ENCODE measurements around the gene TEDDM1. TPM values are rescaled to one million over a fixed set of nuclear protein-coding genes. Genes with fewer than 3 reads are reported as not detected.

Gene TEDDM1
- total RNA-seq, 1 donor from 2014 or later, result not detected

GRCh38 chr1:182410620-182411273 lies 10.3 kb upstream of the TEDDM1 start:
- peak; percentile 95 for ATAC-seq (ENCODE audit: poor library complexity)
- intact Hi-C loops (cut with DNase I), result no loop called here
- no peak for DNase-seq

- ATAC-seq (ENCODE audit: poor library complexity) (peak; percentile 19), DNase-seq (no peak)
Observed at GRCh38 chr1:182410138-182410537, 9.7 kb upstream of the TEDDM1 start.

GRCh38 chr1:182408435-182409075 lies 8.1 kb upstream of the TEDDM1 start:
- intact Hi-C loops (cut with DNase I), result no loop called here
- no peak for ATAC-seq (ENCODE audit: poor library complexity)
- DNase-seq, result no peak

More at GRCh38 chr1:182410138-182410537, 9.7 kb upstream of the TEDDM1 start:
- intact Hi-C loops (cut with DNase I), result no loop called here

GRCh38 chr1:182407724-182408123 lies 7.3 kb upstream of the TEDDM1 start:
- intact Hi-C loops (cut with DNase I), result no loop called here
- DNase-seq (no peak), ATAC-seq (ENCODE audit: poor library complexity) (no peak)

GRCh38 chr1:182406012-182406411 lies 5.5 kb upstream of the TEDDM1 start:
- DNase-seq, result no peak
- intact Hi-C loops (cut with DNase I), result no loop called here
- ATAC-seq (ENCODE audit: poor library complexity), result no peak

- no peak for ATAC-seq (ENCODE audit: poor library complexity)
- no peak for DNase-seq
- intact Hi-C loops (cut with DNase I), result no loop called here
Observed at GRCh38 chr1:182405578-182405977, 5.1 kb upstream of the TEDDM1 start.

GRCh38 chr1:182404781-182405180 lies 4.3 kb upstream of the TEDDM1 start:
- no peak for DNase-seq
- no peak for ATAC-seq (ENCODE audit: poor library complexity)
- intact Hi-C loops (cut with DNase I), result no loop called here

- DNase-seq (no peak), ATAC-seq (ENCODE audit: poor library complexity) (no peak)
- intact Hi-C loops (cut with DNase I), result loop anchor here (2.0 to 10.0 kb wide), 3 partner anchors 93 to 313 kb away; no protein-coding TSS in a partner anchor
Observed at GRCh38 chr1:182397653-182398393, 2.6 kb downstream of the TEDDM1 start.

- DNase-seq, result no peak
- ATAC-seq (ENCODE audit: poor library complexity), result no peak
- intact Hi-C loops (cut with DNase I), result loop anchor here (2.0 to 10.0 kb wide), 3 partner anchors 91 to 311 kb away; no protein-coding TSS in a partner anchor
Observed at GRCh38 chr1:182395906-182396305, 4.6 kb downstream of the TEDDM1 start.

- ATAC-seq (ENCODE audit: poor library complexity) (no peak), DNase-seq (no peak)
- intact Hi-C loops (cut with DNase I), result loop anchor here (10.0 kb wide), 1 partner anchor 89 kb away; no protein-coding TSS in a partner anchor
Observed at GRCh38 chr1:182394055-182394775, 6.3 kb downstream of the TEDDM1 start.

GRCh38 chr1:182392050-182393028 lies 8.1 kb downstream of the TEDDM1 start:
- DNase-seq (peak; percentile 82), ATAC-seq (ENCODE audit: poor library complexity) (peak; percentile 34)
- intact Hi-C loops (cut with DNase I), result loop anchor here (10.0 kb wide), 1 partner anchor 88 kb away; no protein-coding TSS in a partner anchor

GRCh38 chr1:182391362-182392049 lies 9.0 kb downstream of the TEDDM1 start, which contains the start of gene GLUL:
Gene GLUL (minus strand): TSS chr1:182391790. CDS start chr1:182388737, 3,053 bp downstream.
- intact Hi-C loops (cut with DNase I), result loop anchor here (10.0 kb wide), 1 partner anchor 87 kb away; no protein-coding TSS in a partner anchor
- peak; percentile 92 for ATAC-seq (ENCODE audit: poor library complexity)
- DNase-seq, result peak; percentile 98

- no peak for DNase-seq
- ATAC-seq (ENCODE audit: poor library complexity), result peak; percentile 5
- intact Hi-C loops (cut with DNase I), result loop anchor here (10.0 kb wide), 1 partner anchor 86 kb away; no protein-coding TSS in a partner anchor
Observed at GRCh38 chr1:182391028-182391361, 9.5 kb downstream of the TEDDM1 start.

GRCh38 chr1:182389619-182390047 lies 10.8 kb downstream of the TEDDM1 start:
- DNase-seq (no peak), ATAC-seq (ENCODE audit: poor library complexity) (peak; percentile 5)
- intact Hi-C loops (cut with DNase I), result loop anchor here (10.0 kb wide), 1 partner anchor 85 kb away; no protein-coding TSS in a partner anchor

- DNase-seq (no peak), ATAC-seq (ENCODE audit: poor library complexity) (no peak)
- intact Hi-C loops (cut with DNase I), result no loop called here
Observed at GRCh38 chr1:182388392-182389134, 11.9 kb downstream of the TEDDM1 start.

- no peak for DNase-seq
- no peak for ATAC-seq (ENCODE audit: poor library complexity)
- intact Hi-C loops (cut with DNase I), result no loop called here
Observed at GRCh38 chr1:182387566-182387965, 12.9 kb downstream of the TEDDM1 start.
